Measurements from ENCODE around the gene WNT7A.
A peak's percentile ranks its signal among the peaks of the same experiment; 100 is the strongest.
"Not testable (repeated sequence)": the region's sequence is repeated elsewhere in the genome, so short reads cannot be mapped to it uniquely, and the experiment has no call there.

WNT7A gene

GRCh38 chr3:13865106-13865505, 14.8 kb downstream of the WNT7A start:
- DNase-seq: no peak

- no peak for DNase-seq
Observed at GRCh38 chr3:13863965-13864595, 15.8 kb downstream of the WNT7A start.

GRCh38 chr3:13863382-13863952, 16.4 kb downstream of the WNT7A start:
- no peak for DNase-seq

GRCh38 chr3:13861461-13861860, 18.4 kb downstream of the WNT7A start:
- DNase-seq: no peak

- DNase-seq: no peak
Observed at GRCh38 chr3:13860001-13860400, 19.9 kb downstream of the WNT7A start.

GRCh38 chr3:13858768-13859520, 20.9 kb downstream of the WNT7A start:
- no peak for DNase-seq

- DNase-seq: no peak
Observed at GRCh38 chr3:13857702-13858380, 22.0 kb downstream of the WNT7A start.

GRCh38 chr3:13856628-13857027, 23.2 kb downstream of the WNT7A start:
- DNase-seq: not testable (repeated sequence)

- no peak for DNase-seq
Observed at GRCh38 chr3:13856006-13856405, 23.9 kb downstream of the WNT7A start.

GRCh38 chr3:13854492-13854891, 25.4 kb downstream of the WNT7A start:
- DNase-seq: no peak

- DNase-seq: no peak
Observed at GRCh38 chr3:13853978-13854296, 25.9 kb downstream of the WNT7A start.

- no peak for DNase-seq
Observed at GRCh38 chr3:13853256-13853977, 26.5 kb downstream of the WNT7A start.

GRCh38 chr3:13852638-13853009, 27.2 kb downstream of the WNT7A start:
- DNase-seq: no peak

- DNase-seq: peak; percentile 32
Observed at GRCh38 chr3:13851997-13852637, 27.8 kb downstream of the WNT7A start.

GRCh38 chr3:13851091-13851849, 28.6 kb downstream of the WNT7A start:
- DNase-seq: no peak

- DNase-seq: no peak
Observed at GRCh38 chr3:13850161-13850945, 29.5 kb downstream of the WNT7A start.

- no peak for DNase-seq
Observed at GRCh38 chr3:13849018-13849417, 30.9 kb downstream of the WNT7A start.

- DNase-seq: no peak
Observed at GRCh38 chr3:13846716-13847570, 32.9 kb downstream of the WNT7A start.

- DNase-seq: no peak
Observed at GRCh38 chr3:13846238-13846637, 33.6 kb downstream of the WNT7A start.

- no peak for DNase-seq
Observed at GRCh38 chr3:13845806-13846205, 34.1 kb downstream of the WNT7A start.
